GM23338 (cell line): Measurements from ENCODE around the gene CDIPT. TPM values are rescaled to one million over a fixed set of nuclear protein-coding genes. Genes with fewer than 3 reads are reported as not detected.
A peak's percentile ranks its signal among the peaks of the same experiment; 100 is the strongest.

Experiments
- ATAC-seq: fragments of 200-7000 bp; cut with Tn5 transposase; 3 replicates; pipeline ENCODE4 v1.9.1; 2020
- DNase-seq: peaks from one replicate; pipeline ENCODE4 v3.0.0-alpha.2; 2015; ENCODE audit warnings: low spot score
- H2AFZ ChIP-seq: fragments of 200-600 bp; sonication (generic); 2 replicates; pipeline ENCODE4 v1.8.0; 2016; ENCODE audit warnings: antibody characterized with exemption, mild to moderate bottlenecking, moderate library complexity
- H3F3A ChIP-seq: fragments of 200-600 bp; sonication (generic); replicated peaks from 2 replicates; pipeline ENCODE4 v1.8.0; 2017; ENCODE audit warnings: antibody characterized with exemption, mixed run types, low read depth
- H3K27ac ChIP-seq: fragments of 200-600 bp; sonication (generic); 2 replicates; pipeline ENCODE4 v1.6.1; 2016; ENCODE audit warnings: low read depth
- H3K27me3 ChIP-seq: fragments of 200-600 bp; sonication (generic); 2 replicates; pipeline ENCODE4 v1.8.0; 2016; ENCODE audit warnings: mild to moderate bottlenecking, mixed run types, moderate library complexity; ENCODE audit not compliant: insufficient read depth
- H3K36me3 ChIP-seq: fragments of 200-600 bp; sonication (generic); 2 replicates; pipeline ENCODE4 v1.8.0; 2016; ENCODE audit warnings: mild to moderate bottlenecking; ENCODE audit not compliant: insufficient read depth
- H3K4me1 ChIP-seq: fragments of 200-600 bp; sonication (generic); 2 replicates; pipeline ENCODE4 v1.8.0; 2016; ENCODE audit warnings: mild to moderate bottlenecking, moderate library complexity; ENCODE audit not compliant: insufficient read depth
- H3K4me2 ChIP-seq: fragments of 200-600 bp; sonication (generic); 2 replicates; pipeline ENCODE4 v1.7.1; 2017; ENCODE audit warnings: mixed run types
- H3K4me3 ChIP-seq: fragments of 200-600 bp; sonication (generic); 2 replicates; pipeline ENCODE4 v1.6.1; 2016; ENCODE audit warnings: mixed run types
- H3K79me2 ChIP-seq: fragments of 200-600 bp; sonication (generic); replicated peaks from 2 replicates; pipeline ENCODE4 v1.8.0; 2017; ENCODE audit warnings: mild to moderate bottlenecking; ENCODE audit not compliant: insufficient read depth
- H3K9me2 ChIP-seq: fragments of 200-600 bp; sonication (generic); 2 replicates; pipeline ENCODE4 v1.8.0; 2017; ENCODE audit not compliant: insufficient read depth
- H4K20me1 ChIP-seq: fragments of 200-600 bp; sonication (generic); replicated peaks from 2 replicates; pipeline ENCODE4 v1.8.0; 2017; ENCODE audit warnings: mild to moderate bottlenecking; ENCODE audit not compliant: insufficient read depth
- H3K27ac Mint-ChIP-seq: 2 replicates; pipeline ENCODE4 v1.8.0; 2020; ENCODE audit warnings: inconsistent platforms, mild to moderate bottlenecking, moderate library complexity, mixed read lengths
- H3K27me3 Mint-ChIP-seq: 3 replicates; pipeline ENCODE4 v1.8.0; 2022; ENCODE audit warnings: low read depth, mild to moderate bottlenecking, moderate library complexity, mixed read lengths, inconsistent platforms; ENCODE audit not compliant: insufficient read depth, poor library complexity
- H3K36me3 Mint-ChIP-seq: 3 replicates; pipeline ENCODE4 v1.8.0; 2021; ENCODE audit warnings: low read depth, mild to moderate bottlenecking, inconsistent platforms, moderate library complexity, mixed read lengths
- H3K4me1 Mint-ChIP-seq: 3 replicates; pipeline ENCODE4 v1.8.0; 2020; ENCODE audit warnings: mild to moderate bottlenecking, inconsistent platforms, mixed read lengths
- H3K4me3 Mint-ChIP-seq: 3 replicates; pipeline ENCODE4 v1.8.0; 2021; ENCODE audit warnings: moderate library complexity, mild to moderate bottlenecking, inconsistent platforms, mixed read lengths
- H3K9me3 Mint-ChIP-seq: 3 replicates; pipeline ENCODE4 v1.8.0; 2020; ENCODE audit warnings: moderate library complexity, mild to moderate bottlenecking, inconsistent platforms, mixed read lengths
- CREB1 ChIP-seq: fragments of 250-450 bp; sonication (Bioruptor Pico); IDR thresholded peaks from 2 replicates; pipeline ENCODE4 v1.5.0; 2020; ENCODE audit warnings: low read depth, mild to moderate bottlenecking, moderate library complexity
- EZH2 ChIP-seq: fragments of 200-600 bp; sonication (generic); IDR thresholded peaks from one replicate; pipeline ENCODE4 v1.8.0; 2017; ENCODE audit warnings: antibody characterized with exemption, mild to moderate bottlenecking, low read depth; ENCODE audit not compliant: unreplicated experiment
- EZH2phosphoT487 ChIP-seq: fragments of 200-600 bp; sonication (generic); IDR thresholded peaks from one replicate; pipeline ENCODE4 v1.8.1; 2018; ENCODE audit warnings: antibody characterized with exemption; ENCODE audit not compliant: unreplicated experiment
- JUNB ChIP-seq: IDR thresholded peaks from one replicate; pipeline ENCODE4 v1.6.1; 2016; ENCODE audit warnings: antibody characterized with exemption; ENCODE audit not compliant: unreplicated experiment
- NANOG ChIP-seq: IDR thresholded peaks from 2 replicates; pipeline ENCODE4 v1.6.1; 2016; ENCODE audit warnings: antibody characterized with exemption, borderline replicate concordance
- POLR2AphosphoS5 ChIP-seq: IDR thresholded peaks from 2 replicates; pipeline ENCODE4 v1.6.1; 2016; ENCODE audit warnings: antibody characterized with exemption, low read depth
- STAT1 ChIP-seq: IDR thresholded peaks from one replicate; pipeline ENCODE4 v1.6.1; 2016; ENCODE audit warnings: antibody characterized with exemption; ENCODE audit not compliant: unreplicated experiment
- ZNF114 ChIP-seq: fragments of 250-450 bp; sonication (Bioruptor Pico); IDR thresholded peaks from 2 replicates; pipeline ENCODE4 v1.5.0; 2020; ENCODE audit warnings: mild to moderate bottlenecking, moderate library complexity
- ZNF331 ChIP-seq: fragments of 250-450 bp; sonication (Bioruptor Pico); IDR thresholded peaks from 2 replicates; pipeline ENCODE4 v1.5.0; 2020; ENCODE audit warnings: low read depth, mild to moderate bottlenecking, moderate library complexity
- long read RNA-seq: library from polyadenylated mRNA; unstranded; transcript quantifications from one replicate; pipeline ENCODE4 v2.0.0, GENCODE V29; 2020; ENCODE audit not compliant: unreplicated experiment
- polyA plus RNA-seq: library from polyadenylated mRNA; unstranded; fragments of >200 nt; fragmentation: Nextera tagmentation; extraction: Ambion mirVana; gene quantifications from 2 replicates; pipeline ENCODE4 v1.2.1, GENCODE V29; 2016
- total RNA-seq: library from RNA; depleted of rRNA; stranded (reverse); fragments of >200 nt; shearing (Covaris generic); gene quantifications from 2 replicates; pipeline ENCODE4 v1.2.3, GENCODE V29; 2014; rRNA removed
- TF ChIP-seq, protein P1 (sequence below): IDR thresholded peaks from one replicate; pipeline ENCODE4 v1.6.1; 2018; ENCODE audit warnings: antibody characterized with exemption; ENCODE audit not compliant: unreplicated experiment
- TF ChIP-seq, protein P2 (sequence below): IDR thresholded peaks from 2 replicates; pipeline ENCODE4 v1.6.1; 2016; ENCODE audit warnings: antibody characterized with exemption
- TF ChIP-seq, protein P3 (sequence below): fragments of 250-450 bp; sonication (Bioruptor Pico); IDR thresholded peaks from 2 replicates; pipeline ENCODE4 v1.5.0; 2020; ENCODE audit warnings: mild to moderate bottlenecking, moderate library complexity

CDIPT gene, protein sequence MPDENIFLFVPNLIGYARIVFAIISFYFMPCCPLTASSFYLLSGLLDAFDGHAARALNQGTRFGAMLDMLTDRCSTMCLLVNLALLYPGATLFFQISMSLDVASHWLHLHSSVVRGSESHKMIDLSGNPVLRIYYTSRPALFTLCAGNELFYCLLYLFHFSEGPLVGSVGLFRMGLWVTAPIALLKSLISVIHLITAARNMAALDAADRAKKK
- 60.0 and 78.1 TPM in 2 replicates for total RNA-seq
- polyA plus RNA-seq, result 35.7 and 36.2 TPM in 2 replicates
- long read RNA-seq, transcript CDIPT-201 (6 exons, 2,353 nt), result major isoform, 44 of 57 reads
- long read RNA-seq, partial matches to known transcripts, result 4 of 57 reads
- long read RNA-seq, other reads (novel, unspliced or antisense), result 2 of 57 reads

DNA sequence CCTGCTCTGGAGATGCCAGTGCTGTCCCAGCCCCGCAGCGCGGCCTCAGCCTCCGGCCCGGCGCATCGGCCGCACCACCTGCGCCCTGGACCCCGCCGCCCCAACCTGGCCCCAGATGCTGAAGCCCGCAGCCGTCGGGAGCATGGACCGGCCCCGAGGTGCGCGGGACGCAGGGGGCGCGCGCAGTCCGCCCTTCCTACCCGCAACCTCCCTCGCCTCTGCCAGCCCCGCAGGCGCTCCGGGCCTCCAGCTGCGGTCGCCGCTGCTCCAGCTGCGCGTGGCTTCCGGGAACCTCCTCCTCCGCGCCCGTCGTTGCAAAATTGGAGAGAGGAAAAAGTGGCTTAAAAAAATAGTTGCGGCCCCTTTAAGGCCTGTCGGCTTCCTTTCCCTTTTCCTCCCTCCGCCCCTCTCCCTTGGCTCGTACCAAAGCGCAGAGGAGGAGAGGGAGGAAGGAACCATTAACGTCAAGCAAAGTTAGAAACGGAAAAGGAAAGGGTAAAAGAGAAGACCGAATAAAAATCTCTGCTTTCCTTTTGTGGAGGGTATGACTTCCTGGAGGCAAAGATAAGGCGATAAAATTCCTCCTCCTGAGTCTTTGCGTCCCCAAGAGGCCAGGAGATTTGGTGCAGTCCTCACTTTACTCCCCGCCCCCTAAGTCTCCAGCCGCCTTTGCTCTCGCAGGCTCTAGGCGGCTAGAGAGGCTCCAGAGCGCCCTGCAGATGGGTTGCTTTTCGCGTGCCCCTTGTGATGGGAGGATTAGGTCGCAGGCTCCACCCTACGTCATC lies at the start of gene CDIPT:
Gene CDIPT, minus strand, starts transcription at position 343 of the 785 bp plus-strand sequence. CDS start 369 bp downstream, outside the sequence.
- peak within 1 kb of the TSS; percentile 99 for H3K4me3 Mint-ChIP-seq
- peaks cover 9% of the 10 kb centered on the region for H3K4me1 ChIP-seq
- H3K27ac Mint-ChIP-seq, result peak within 1 kb of the TSS; percentile 100
- peak; percentile 96 for ATAC-seq
- H3K4me1 Mint-ChIP-seq, result peaks cover 10% of the 10 kb centered on the region
- H3K4me3 ChIP-seq, result peak within 1 kb of the TSS; percentile 96
- H3K9me3 Mint-ChIP-seq, result no peaks in the 10 kb centered on the region
- peak; percentile 99 for DNase-seq
- H3K79me2 ChIP-seq, result peaks cover 13% of the 10 kb centered on the region
- H2AFZ ChIP-seq, result peak within 1 kb of the TSS; percentile 40
- peaks cover 20% of the 10 kb centered on the region for H3K27me3 Mint-ChIP-seq
- H3K36me3 ChIP-seq, result peaks cover 4% of the 10 kb centered on the region; the same call in 1 of the 2 replicates
- H3K27ac ChIP-seq, result peak within 1 kb of the TSS; percentile 93
- H3K4me2 ChIP-seq, result peak within 1 kb of the TSS; percentile 99
- no peaks in the 10 kb centered on the region; the same call in 1 of the 2 replicates for H4K20me1 ChIP-seq
- H3K36me3 Mint-ChIP-seq, result peaks cover 25% of the 10 kb centered on the region
- H3K9me2 ChIP-seq, result no peaks in the 10 kb centered on the region
- H3K27me3 ChIP-seq, result no peaks in the 10 kb centered on the region
- 0 out of 2 replicates have a peak, but pooled peaks cover 3% of the 10 kb centered on the region for H3F3A ChIP-seq
- TF ChIP-seq CREB1 (CRISPR knock-in tag), result peak; percentile 93
- no peak for TF ChIP-seq STAT1
- no peak for TF ChIP-seq JUNB
- TF ChIP-seq, protein P1, sequence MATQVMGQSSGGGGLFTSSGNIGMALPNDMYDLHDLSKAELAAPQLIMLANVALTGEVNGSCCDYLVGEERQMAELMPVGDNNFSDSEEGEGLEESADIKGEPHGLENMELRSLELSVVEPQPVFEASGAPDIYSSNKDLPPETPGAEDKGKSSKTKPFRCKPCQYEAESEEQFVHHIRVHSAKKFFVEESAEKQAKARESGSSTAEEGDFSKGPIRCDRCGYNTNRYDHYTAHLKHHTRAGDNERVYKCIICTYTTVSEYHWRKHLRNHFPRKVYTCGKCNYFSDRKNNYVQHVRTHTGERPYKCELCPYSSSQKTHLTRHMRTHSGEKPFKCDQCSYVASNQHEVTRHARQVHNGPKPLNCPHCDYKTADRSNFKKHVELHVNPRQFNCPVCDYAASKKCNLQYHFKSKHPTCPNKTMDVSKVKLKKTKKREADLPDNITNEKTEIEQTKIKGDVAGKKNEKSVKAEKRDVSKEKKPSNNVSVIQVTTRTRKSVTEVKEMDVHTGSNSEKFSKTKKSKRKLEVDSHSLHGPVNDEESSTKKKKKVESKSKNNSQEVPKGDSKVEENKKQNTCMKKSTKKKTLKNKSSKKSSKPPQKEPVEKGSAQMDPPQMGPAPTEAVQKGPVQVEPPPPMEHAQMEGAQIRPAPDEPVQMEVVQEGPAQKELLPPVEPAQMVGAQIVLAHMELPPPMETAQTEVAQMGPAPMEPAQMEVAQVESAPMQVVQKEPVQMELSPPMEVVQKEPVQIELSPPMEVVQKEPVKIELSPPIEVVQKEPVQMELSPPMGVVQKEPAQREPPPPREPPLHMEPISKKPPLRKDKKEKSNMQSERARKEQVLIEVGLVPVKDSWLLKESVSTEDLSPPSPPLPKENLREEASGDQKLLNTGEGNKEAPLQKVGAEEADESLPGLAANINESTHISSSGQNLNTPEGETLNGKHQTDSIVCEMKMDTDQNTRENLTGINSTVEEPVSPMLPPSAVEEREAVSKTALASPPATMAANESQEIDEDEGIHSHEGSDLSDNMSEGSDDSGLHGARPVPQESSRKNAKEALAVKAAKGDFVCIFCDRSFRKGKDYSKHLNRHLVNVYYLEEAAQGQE, result peak; percentile 13
- no peak for TF ChIP-seq ZNF331 (CRISPR knock-in tag)
- no peak for TF ChIP-seq EZH2
- no peak for TF ChIP-seq EZH2phosphoT487
- TF ChIP-seq, protein P2, sequence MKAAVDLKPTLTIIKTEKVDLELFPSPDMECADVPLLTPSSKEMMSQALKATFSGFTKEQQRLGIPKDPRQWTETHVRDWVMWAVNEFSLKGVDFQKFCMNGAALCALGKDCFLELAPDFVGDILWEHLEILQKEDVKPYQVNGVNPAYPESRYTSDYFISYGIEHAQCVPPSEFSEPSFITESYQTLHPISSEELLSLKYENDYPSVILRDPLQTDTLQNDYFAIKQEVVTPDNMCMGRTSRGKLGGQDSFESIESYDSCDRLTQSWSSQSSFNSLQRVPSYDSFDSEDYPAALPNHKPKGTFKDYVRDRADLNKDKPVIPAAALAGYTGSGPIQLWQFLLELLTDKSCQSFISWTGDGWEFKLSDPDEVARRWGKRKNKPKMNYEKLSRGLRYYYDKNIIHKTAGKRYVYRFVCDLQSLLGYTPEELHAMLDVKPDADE, result peak; percentile 35; the same call in 1 of the 2 replicates
- peak; percentile 70 for TF ChIP-seq POLR2AphosphoS5
- no peak for TF ChIP-seq ZNF114 (CRISPR knock-in tag)
- no peak for TF ChIP-seq NANOG
- TF ChIP-seq, protein P3, sequence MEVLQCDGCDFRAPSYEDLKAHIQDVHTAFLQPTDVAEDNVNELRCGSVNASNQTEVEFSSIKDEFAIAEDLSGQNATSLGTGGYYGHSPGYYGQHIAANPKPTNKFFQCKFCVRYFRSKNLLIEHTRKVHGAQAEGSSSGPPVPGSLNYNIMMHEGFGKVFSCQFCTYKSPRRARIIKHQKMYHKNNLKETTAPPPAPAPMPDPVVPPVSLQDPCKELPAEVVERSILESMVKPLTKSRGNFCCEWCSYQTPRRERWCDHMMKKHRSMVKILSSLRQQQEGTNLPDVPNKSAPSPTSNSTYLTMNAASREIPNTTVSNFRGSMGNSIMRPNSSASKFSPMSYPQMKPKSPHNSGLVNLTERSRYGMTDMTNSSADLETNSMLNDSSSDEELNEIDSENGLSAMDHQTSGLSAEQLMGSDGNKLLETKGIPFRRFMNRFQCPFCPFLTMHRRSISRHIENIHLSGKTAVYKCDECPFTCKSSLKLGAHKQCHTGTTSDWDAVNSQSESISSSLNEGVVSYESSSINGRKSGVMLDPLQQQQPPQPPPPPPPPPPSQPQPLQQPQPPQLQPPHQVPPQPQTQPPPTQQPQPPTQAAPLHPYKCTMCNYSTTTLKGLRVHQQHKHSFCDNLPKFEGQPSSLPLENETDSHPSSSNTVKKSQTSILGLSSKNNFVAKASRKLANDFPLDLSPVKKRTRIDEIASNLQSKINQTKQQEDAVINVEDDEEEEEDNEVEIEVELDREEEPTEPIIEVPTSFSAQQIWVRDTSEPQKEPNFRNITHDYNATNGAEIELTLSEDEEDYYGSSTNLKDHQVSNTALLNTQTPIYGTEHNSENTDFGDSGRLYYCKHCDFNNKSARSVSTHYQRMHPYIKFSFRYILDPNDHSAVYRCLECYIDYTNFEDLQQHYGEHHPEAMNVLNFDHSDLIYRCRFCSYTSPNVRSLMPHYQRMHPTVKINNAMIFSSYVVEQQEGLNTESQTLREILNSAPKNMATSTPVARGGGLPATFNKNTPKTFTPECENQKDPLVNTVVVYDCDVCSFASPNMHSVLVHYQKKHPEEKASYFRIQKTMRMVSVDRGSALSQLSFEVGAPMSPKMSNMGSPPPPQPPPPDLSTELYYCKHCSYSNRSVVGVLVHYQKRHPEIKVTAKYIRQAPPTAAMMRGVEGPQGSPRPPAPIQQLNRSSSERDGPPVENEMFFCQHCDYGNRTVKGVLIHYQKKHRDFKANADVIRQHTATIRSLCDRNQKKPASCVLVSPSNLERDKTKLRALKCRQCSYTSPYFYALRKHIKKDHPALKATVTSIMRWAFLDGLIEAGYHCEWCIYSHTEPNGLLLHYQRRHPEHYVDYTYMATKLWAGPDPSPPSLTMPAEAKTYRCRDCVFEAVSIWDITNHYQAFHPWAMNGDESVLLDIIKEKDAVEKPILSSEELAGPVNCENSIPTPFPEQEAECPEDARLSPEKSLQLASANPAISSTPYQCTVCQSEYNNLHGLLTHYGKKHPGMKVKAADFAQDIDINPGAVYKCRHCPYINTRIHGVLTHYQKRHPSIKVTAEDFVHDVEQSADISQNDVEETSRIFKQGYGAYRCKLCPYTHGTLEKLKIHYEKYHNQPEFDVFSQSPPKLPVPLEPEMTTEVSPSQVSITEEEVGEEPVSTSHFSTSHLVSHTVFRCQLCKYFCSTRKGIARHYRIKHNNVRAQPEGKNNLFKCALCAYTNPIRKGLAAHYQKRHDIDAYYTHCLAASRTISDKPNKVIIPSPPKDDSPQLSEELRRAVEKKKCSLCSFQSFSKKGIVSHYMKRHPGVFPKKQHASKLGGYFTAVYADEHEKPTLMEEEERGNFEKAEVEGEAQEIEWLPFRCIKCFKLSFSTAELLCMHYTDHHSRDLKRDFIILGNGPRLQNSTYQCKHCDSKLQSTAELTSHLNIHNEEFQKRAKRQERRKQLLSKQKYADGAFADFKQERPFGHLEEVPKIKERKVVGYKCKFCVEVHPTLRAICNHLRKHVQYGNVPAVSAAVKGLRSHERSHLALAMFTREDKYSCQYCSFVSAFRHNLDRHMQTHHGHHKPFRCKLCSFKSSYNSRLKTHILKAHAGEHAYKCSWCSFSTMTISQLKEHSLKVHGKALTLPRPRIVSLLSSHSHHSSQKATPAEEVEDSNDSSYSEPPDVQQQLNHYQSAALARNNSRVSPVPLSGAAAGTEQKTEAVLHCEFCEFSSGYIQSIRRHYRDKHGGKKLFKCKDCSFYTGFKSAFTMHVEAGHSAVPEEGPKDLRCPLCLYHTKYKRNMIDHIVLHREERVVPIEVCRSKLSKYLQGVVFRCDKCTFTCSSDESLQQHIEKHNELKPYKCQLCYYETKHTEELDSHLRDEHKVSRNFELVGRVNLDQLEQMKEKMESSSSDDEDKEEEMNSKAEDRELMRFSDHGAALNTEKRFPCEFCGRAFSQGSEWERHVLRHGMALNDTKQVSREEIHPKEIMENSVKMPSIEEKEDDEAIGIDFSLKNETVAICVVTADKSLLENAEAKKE (CRISPR knock-in tag), result no peak
